GM19240 (cell line): ENCODE data around the gene ARID4B.
"Not testable (repeated sequence)": the region's sequence is repeated elsewhere in the genome, so short reads cannot be mapped to it uniquely, and the experiment has no call there.

Source experiments
- DNase-seq: peaks from one replicate; pipeline ENCODE4 v3.0.0; 2011; ENCODE audit warnings: low spot score; ENCODE audit not compliant: insufficient read length

Gene ARID4B

GRCh38 chr1:235327559-235328270 lies at the start of gene ARID4B:
ARID4B (minus strand) TSS chr1:235328179; CDS start chr1:235326919, 1,260 bp downstream.
- no peak for DNase-seq

GRCh38 chr1:235375919-235376605 lies 48.1 kb upstream of the ARID4B start:
- DNase-seq = no peak

- no peak for DNase-seq
Measured at GRCh38 chr1:235369802-235370201, 41.8 kb upstream of the ARID4B start.

GRCh38 chr1:235368428-235368827 lies 40.4 kb upstream of the ARID4B start:
- DNase-seq = no peak

GRCh38 chr1:235367000-235367908 lies 39.3 kb upstream of the ARID4B start, which contains the start of gene TBCE:
TBCE (plus strand) TSS chr1:235367427; CDS start chr1:235380050, 12,623 bp downstream.
- peak; percentile 93 for DNase-seq

GRCh38 chr1:235366286-235366685 lies 38.3 kb upstream of the ARID4B start:
- no peak for DNase-seq

- DNase-seq = not testable (repeated sequence)
Measured at GRCh38 chr1:235364189-235364588, 36.2 kb upstream of the ARID4B start.

GRCh38 chr1:235358899-235359298 lies 30.9 kb upstream of the ARID4B start:
- no peak for DNase-seq

- DNase-seq = no peak
Measured at GRCh38 chr1:235357485-235358373, 29.8 kb upstream of the ARID4B start.

GRCh38 chr1:235351898-235352297 lies 23.9 kb upstream of the ARID4B start:
- DNase-seq = no peak

- DNase-seq = no peak
Measured at GRCh38 chr1:235351441-235351840, 23.5 kb upstream of the ARID4B start.

- DNase-seq = no peak
Measured at GRCh38 chr1:235343726-235344125, 15.7 kb upstream of the ARID4B start.

- no peak for DNase-seq
Measured at GRCh38 chr1:235342471-235342870, 14.5 kb upstream of the ARID4B start.

GRCh38 chr1:235342039-235342438 lies 14.1 kb upstream of the ARID4B start:
- no peak for DNase-seq

- DNase-seq = no peak
Measured at GRCh38 chr1:235341334-235341733, 13.4 kb upstream of the ARID4B start.

GRCh38 chr1:235339746-235340145 lies 11.8 kb upstream of the ARID4B start:
- no peak for DNase-seq

- DNase-seq = no peak
Measured at GRCh38 chr1:235336903-235337302, 8.9 kb upstream of the ARID4B start.

- no peak for DNase-seq
Measured at GRCh38 chr1:235331401-235331800, 3.4 kb upstream of the ARID4B start.

- DNase-seq = no peak
Measured at GRCh38 chr1:235330918-235331285, 2.9 kb upstream of the ARID4B start.

- DNase-seq = no peak
Measured at GRCh38 chr1:235329139-235329902, 1.3 kb upstream of the ARID4B start.
